Upper lobe of left lung (tissue), 6 donors: ENCODE data around the gene PLEKHA8. TPM values are rescaled to one million over a fixed set of nuclear protein-coding genes. Genes with fewer than 3 reads are reported as not detected.

Experiments used
- ATAC-seq, 2 donors: fragments of 200-7000 bp; cut with Tn5 transposase; one replicate each; pipeline ENCODE4 v1.9.1; 2022; ENCODE audit warnings: mild to moderate bottlenecking in 2 of 2, moderate library complexity in 2 of 2; ENCODE audit not compliant: low FRiP score in 2 of 2
- DNase-seq, 2 donors: peaks; one replicate each; pipeline ENCODE4 v3.0.0-alpha.2; 2019 to 2020
- H3K27ac ChIP-seq, 4 donors: fragments of 200-600 bp; sonication (generic); one replicate each; pipeline ENCODE4 v1.5.1; 2016 to 2019
- H3K27me3 ChIP-seq, 4 donors: fragments of 200-600 bp; sonication (generic); one replicate each; pipeline ENCODE4 v1.5.1; 2017 to 2019
- H3K36me3 ChIP-seq, 4 donors: fragments of 200-600 bp; sonication (generic); one replicate each; pipeline ENCODE4 v1.5.1; 2016 to 2019
- H3K4me1 ChIP-seq, 4 donors: fragments of 200-600 bp; sonication (generic); one replicate each; pipeline ENCODE4 v1.5.1; 2018 to 2019
- H3K4me3 ChIP-seq, 4 donors: fragments of 200-600 bp; sonication (generic); one replicate each; pipeline ENCODE4 v1.5.1; 2017 to 2019; ENCODE audit warnings: mild to moderate bottlenecking in 2 of 4, moderate library complexity in 1 of 4
- H3K9me3 ChIP-seq, 4 donors: fragments of 200-600 bp; sonication (generic); one replicate each; pipeline ENCODE4 v1.5.1; 2018 to 2019
- CTCF ChIP-seq, 6 experiments: fragments of 450-650 bp in 4 of 6; fragments of 200-600 bp in 2 of 6; sonication (generic) in 2 of 6; IDR thresholded peaks; one replicate each; pipeline ENCODE4 v1.5.1; 2016 to 2019; ENCODE audit warnings: antibody characterized with exemption in 6 of 6
- EP300 ChIP-seq, 4 donors: sonication (generic); formaldehyde crosslinking; IDR thresholded peaks; one replicate each; pipeline ENCODE4 v1.5.1; 2017; ENCODE audit warnings: antibody characterized with exemption in 4 of 4, control low read depth in 2 of 4
- POLR2A ChIP-seq, 4 donors: fragments of 450-650 bp; IDR thresholded peaks; one replicate each; pipeline ENCODE4 v1.5.1; 2016 to 2017; ENCODE audit warnings: antibody characterized with exemption in 4 of 4, mild to moderate bottlenecking in 2 of 4
- POLR2AphosphoS5 ChIP-seq, 2 donors: sonication (generic); formaldehyde crosslinking; IDR thresholded peaks; one replicate each; pipeline ENCODE4 v1.5.1; 2017; ENCODE audit warnings: antibody characterized with exemption in 2 of 2
- WGBS, 2 donors: methylation state at CpG; one replicate each; pipeline ENCODE4 v1.1.5; 2017 to 2018; 5-methylcytosine and 5-hydroxymethylcytosine counted together
- total RNA-seq, 6 donors: library from RNA; depleted of rRNA in 4 of 6; stranded (reverse); fragments of >200 nt in 4 of 6; gene quantifications; one replicate each; pipeline versions ENCODE4 v1.1.0 to v1.2.1, GENCODE V29; 2016 to 2021
- donor health status: DM: no; HTN: no; CAD: no; lungs with moderate emphysema.
- donor health status: DM: no; HTN: yes; CAD: no; lungs with severe emphysema.

PLEKHA8 gene
- total RNA-seq, 6 donors from 2014 or later = 5.8 to 22.0 (median 10.8) TPM

GRCh38 chr7:30084212-30084611 is 56.0 kb downstream of the PLEKHA8 start:
- Histone ChIP-seq H3K27me3 (no peaks in the 10 kb centered on the region), H3K27ac (no peak overlapping the region), H3K9me3 (no peaks in the 10 kb centered on the region), H3K4me1 (no peaks in the 10 kb centered on the region), H3K36me3 (peaks cover 0 to 6% (median under 1%) of the 10 kb centered on the region in 4 donors), H3K4me3 (no peak overlapping the region)
- ATAC-seq = no peak
- TF ChIP-seq CTCF (IDR thresholded peaks at IDR 0.05) (no peak), POLR2A (IDR thresholded peaks at IDR 0.05) (no peak), POLR2AphosphoS5 (IDR thresholded peaks at IDR 0.05) (no peak), EP300 (IDR thresholded peaks at IDR 0.05) (no peak)
- DNase-seq = no peak
- WGBS, 2 donors = 90 to 92% methylated on average over 3 of the region's 3 CpGs

- Histone ChIP-seq H3K27me3 (no peaks in the 10 kb centered on the region), H3K9me3 (no peaks in the 10 kb centered on the region), H3K36me3 (no peaks in the 10 kb centered on the region), H3K4me3 (no peak overlapping the region), H3K4me1 (no peaks in the 10 kb centered on the region), H3K27ac (no peak overlapping the region)
- DNase-seq = no peak
- no peak for TF ChIP-seq POLR2AphosphoS5 (IDR thresholded peaks at IDR 0.05)
- TF ChIP-seq POLR2A (IDR thresholded peaks at IDR 0.05) = no peak
- TF ChIP-seq EP300 (IDR thresholded peaks at IDR 0.05) = no peak
- TF ChIP-seq CTCF (IDR thresholded peaks at IDR 0.05) = no peak
- ATAC-seq = no peak
Observed at GRCh38 chr7:30086529-30086928, 58.3 kb downstream of the PLEKHA8 start.

- TF ChIP-seq POLR2AphosphoS5 (IDR thresholded peaks at IDR 0.05) (no peak), CTCF (IDR thresholded peaks at IDR 0.05) (no peak), POLR2A (IDR thresholded peaks at IDR 0.05) (no peak), EP300 (IDR thresholded peaks at IDR 0.05) (no peak)
Observed at GRCh38 chr7:30087371-30087770, 59.2 kb downstream of the PLEKHA8 start.

GRCh38 chr7:30088362-30088761 is 60.1 kb downstream of the PLEKHA8 start:
- TF ChIP-seq POLR2A (IDR thresholded peaks at IDR 0.05) (no peak), CTCF (IDR thresholded peaks at IDR 0.05) (no peak), POLR2AphosphoS5 (IDR thresholded peaks at IDR 0.05) (no peak), EP300 (IDR thresholded peaks at IDR 0.05) (no peak)
- Histone ChIP-seq H3K36me3 (no peaks in the 10 kb centered on the region), H3K27ac (no peak overlapping the region), H3K4me1 (no peaks in the 10 kb centered on the region), H3K4me3 (no peak overlapping the region), H3K27me3 (no peaks in the 10 kb centered on the region), H3K9me3 (no peaks in the 10 kb centered on the region)
- DNase-seq (no peak), ATAC-seq (no peak)

More at GRCh38 chr7:30087371-30087770, 59.2 kb downstream of the PLEKHA8 start:
- Histone ChIP-seq H3K27ac (no peak overlapping the region), H3K4me3 (no peak overlapping the region), H3K36me3 (no peaks in the 10 kb centered on the region), H3K4me1 (no peaks in the 10 kb centered on the region), H3K9me3 (no peaks in the 10 kb centered on the region), H3K27me3 (no peaks in the 10 kb centered on the region)
- ATAC-seq (no peak), DNase-seq (no peak)

GRCh38 chr7:30090111-30090510 is 61.9 kb downstream of the PLEKHA8 start:
- no peaks in the 10 kb centered on the region for H3K9me3 ChIP-seq
- H3K27me3 ChIP-seq = no peaks in the 10 kb centered on the region
- H3K4me1 ChIP-seq = no peaks in the 10 kb centered on the region
- H3K36me3 ChIP-seq = no peaks in the 10 kb centered on the region
- 56 to 63% methylated on average over 3 of the region's 3 CpGs for WGBS, 2 donors
- no peak overlapping the region for H3K27ac ChIP-seq
- no peak overlapping the region for H3K4me3 ChIP-seq
- no peak for ATAC-seq
- DNase-seq = no peak
- TF ChIP-seq CTCF (IDR thresholded peaks at IDR 0.05) = no peak
- no peak for TF ChIP-seq POLR2A (IDR thresholded peaks at IDR 0.05)
- no peak for TF ChIP-seq EP300 (IDR thresholded peaks at IDR 0.05)
- TF ChIP-seq POLR2AphosphoS5 (IDR thresholded peaks at IDR 0.05) = no peak
